ENCODE results near the gene LPO.

The LPO gene

DNA sequence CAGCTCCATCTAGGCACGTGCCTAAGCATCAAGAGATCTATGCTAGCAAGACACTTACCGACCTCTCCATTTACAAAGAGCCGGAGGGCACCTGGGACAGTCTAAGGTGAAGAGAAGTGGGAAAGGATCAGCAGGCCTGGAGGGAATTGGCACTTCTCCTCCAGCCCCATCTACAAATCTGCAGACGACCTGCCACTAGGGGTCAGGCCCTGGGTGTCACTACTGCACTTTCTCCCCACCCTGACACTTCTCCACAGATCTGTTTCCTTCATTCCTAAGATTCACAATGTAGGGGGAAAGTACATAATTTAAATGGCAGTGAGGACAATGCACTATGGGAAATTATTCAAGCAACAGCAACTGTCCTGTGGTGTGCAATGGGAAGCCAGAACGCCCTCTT lies 27.5 kb upstream of the LPO start:
- DNase-seq (ENCODE audit: low read depth), result no peak
- H3K4me3 ChIP-seq (ENCODE audit: low read depth, low read length), result no peak overlapping the region
- TF ChIP-seq, protein P1, sequence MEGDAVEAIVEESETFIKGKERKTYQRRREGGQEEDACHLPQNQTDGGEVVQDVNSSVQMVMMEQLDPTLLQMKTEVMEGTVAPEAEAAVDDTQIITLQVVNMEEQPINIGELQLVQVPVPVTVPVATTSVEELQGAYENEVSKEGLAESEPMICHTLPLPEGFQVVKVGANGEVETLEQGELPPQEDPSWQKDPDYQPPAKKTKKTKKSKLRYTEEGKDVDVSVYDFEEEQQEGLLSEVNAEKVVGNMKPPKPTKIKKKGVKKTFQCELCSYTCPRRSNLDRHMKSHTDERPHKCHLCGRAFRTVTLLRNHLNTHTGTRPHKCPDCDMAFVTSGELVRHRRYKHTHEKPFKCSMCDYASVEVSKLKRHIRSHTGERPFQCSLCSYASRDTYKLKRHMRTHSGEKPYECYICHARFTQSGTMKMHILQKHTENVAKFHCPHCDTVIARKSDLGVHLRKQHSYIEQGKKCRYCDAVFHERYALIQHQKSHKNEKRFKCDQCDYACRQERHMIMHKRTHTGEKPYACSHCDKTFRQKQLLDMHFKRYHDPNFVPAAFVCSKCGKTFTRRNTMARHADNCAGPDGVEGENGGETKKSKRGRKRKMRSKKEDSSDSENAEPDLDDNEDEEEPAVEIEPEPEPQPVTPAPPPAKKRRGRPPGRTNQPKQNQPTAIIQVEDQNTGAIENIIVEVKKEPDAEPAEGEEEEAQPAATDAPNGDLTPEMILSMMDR (IDR thresholded peaks at IDR 0.05; ENCODE audit: control insufficient read depth, extremely low read depth, insufficient read depth), result no peak

DNA sequence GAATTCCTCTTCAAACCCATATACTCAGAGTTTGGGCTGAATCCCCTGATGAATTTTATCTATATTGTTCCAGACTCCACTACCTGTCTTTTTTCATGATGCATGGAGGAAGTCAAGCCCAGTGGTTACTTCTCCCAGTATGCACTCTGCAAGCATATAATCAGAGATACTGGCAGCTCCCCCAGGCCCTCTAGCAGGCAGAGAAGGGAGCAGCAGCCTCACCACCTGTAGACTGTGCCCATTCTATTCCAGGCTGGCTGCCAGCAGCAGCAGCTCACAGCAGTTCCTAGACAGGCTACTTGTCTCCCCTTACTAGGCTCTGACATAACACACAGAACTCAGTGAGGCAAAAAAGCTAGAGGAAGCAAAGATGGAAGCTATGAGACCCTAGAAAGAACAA lies 22.7 kb upstream of the LPO start:
- no peak overlapping the region for H3K4me3 ChIP-seq (ENCODE audit: low read depth, low read length)
- TF ChIP-seq, protein P1 (IDR thresholded peaks at IDR 0.05; ENCODE audit: control insufficient read depth, extremely low read depth, insufficient read depth), result peak; percentile 33
- DNase-seq (ENCODE audit: low read depth), result no peak

DNA sequence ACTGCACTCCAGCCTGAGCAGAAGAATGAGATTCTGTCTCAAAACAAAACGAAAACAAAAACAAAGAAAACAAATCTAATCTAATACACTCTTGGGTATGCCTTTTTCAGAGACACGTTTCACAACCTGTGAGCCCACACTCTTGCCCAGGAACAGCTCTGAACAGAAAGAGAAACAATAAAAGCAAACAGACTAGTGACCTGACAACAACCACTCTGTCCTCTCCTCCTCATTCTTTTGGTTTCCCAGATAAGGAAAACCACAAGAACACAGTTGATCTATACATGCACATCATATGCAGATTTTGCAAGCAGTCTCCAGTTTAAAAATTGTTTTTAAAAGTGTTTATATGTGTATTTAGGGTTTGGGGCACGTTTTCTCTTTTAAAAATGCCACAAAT lies 20.6 kb upstream of the LPO start:
- no peak for DNase-seq (ENCODE audit: low read depth)
- H3K4me3 ChIP-seq (ENCODE audit: low read depth, low read length), result no peak overlapping the region

DNA sequence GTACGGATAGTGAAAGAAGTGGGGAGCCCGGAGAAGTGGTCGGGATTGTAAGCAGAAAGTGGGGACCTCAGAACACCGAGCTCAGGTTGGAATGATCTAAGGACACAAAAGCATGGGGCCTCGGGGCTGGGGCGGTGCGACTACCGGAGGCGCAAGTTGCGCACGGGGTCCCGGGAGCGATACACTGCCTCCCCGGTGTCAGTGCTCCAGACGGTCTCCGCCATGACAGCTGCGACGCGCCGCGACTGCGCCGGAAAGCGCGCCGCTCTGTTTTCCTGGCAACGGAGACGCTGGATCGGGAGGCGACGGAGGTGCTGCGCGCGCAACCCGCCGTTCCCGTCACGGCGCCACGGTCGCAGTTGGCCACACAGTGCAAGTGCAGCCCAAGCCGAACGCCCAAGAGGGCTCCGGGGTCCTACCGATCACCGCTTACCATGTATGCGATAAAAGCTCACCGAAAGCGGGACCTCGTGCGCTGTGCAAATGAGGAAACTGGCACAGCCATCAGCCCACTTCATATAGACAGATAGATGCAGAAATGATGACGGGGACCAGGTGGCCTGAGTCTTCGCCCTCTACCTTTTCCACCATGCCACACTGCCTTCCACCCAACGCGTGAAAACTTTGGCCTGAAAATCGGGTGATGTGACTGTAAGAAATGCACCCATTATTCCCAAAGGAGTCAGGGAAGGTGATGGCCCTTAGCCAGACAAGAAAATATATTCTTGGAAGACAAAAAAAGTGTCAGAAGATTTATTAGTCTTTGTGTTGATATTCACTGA lies 19.2 kb upstream of the LPO start, which contains the start of gene MKS1:
MKS1 (minus strand) TSS at position 249 of the 782 bp plus-strand sequence; CDS start at position 224, 25 bp downstream.
- peak; percentile 69 for DNase-seq (ENCODE audit: low read depth)
- peak within 1 kb of the TSS; percentile 95 for H3K4me3 ChIP-seq (ENCODE audit: low read depth, low read length)
- TF ChIP-seq, protein P1 (IDR thresholded peaks at IDR 0.05; ENCODE audit: control insufficient read depth, extremely low read depth, insufficient read depth), result peak; percentile 67

More for the DNA sequence above, 20.6 kb upstream of the LPO start:
- TF ChIP-seq, protein P1 (IDR thresholded peaks at IDR 0.05; ENCODE audit: control insufficient read depth, extremely low read depth, insufficient read depth), result no peak

DNA sequence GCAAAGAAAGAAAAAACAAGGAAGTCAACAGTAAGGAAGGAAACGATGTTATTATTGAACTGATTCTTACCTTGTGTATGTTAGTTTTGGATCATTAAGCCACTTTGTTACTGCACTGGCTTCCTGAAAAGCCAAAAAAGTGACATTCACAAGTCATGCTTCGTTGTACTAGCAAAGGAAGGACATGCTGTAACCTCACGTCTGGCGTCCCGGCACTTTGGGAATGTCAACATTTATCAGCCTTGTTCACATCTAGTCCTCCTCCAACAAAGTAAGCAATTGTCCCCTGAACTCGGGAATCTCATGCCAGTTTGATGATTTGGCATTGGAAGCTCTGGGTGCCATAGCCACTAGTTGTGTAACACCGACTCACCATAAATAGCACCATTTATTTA lies 18.6 kb upstream of the LPO start:
- H3K4me3 ChIP-seq (ENCODE audit: low read depth, low read length), result peak overlapping the region; percentile 95
- TF ChIP-seq, protein P1 (IDR thresholded peaks at IDR 0.05; ENCODE audit: control insufficient read depth, extremely low read depth, insufficient read depth), result no peak
- DNase-seq (ENCODE audit: low read depth), result peak; percentile 13

DNA sequence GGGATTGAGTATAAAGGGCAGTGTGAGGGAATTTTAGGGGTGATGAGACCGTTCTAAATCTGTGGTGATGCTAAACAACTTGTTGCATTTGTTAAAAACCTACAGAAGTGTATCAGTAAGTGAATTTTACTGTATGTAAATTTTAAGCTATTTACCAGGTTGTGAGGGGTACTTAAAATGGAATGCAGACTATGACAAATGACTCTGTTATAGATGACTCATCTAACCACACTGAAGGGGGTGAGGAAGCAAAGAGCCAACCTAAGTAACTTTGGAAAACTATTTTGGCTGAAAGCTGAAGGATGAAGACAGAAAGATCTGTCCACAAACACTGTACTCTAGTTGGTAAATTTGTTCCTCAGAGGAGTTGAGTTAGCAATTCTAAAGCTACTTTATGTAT lies 14.1 kb upstream of the LPO start:
- no peak for DNase-seq (ENCODE audit: low read depth)
- H3K4me3 ChIP-seq (ENCODE audit: low read depth, low read length), result no peak overlapping the region
- TF ChIP-seq, protein P1 (IDR thresholded peaks at IDR 0.05; ENCODE audit: control insufficient read depth, extremely low read depth, insufficient read depth), result no peak

DNA sequence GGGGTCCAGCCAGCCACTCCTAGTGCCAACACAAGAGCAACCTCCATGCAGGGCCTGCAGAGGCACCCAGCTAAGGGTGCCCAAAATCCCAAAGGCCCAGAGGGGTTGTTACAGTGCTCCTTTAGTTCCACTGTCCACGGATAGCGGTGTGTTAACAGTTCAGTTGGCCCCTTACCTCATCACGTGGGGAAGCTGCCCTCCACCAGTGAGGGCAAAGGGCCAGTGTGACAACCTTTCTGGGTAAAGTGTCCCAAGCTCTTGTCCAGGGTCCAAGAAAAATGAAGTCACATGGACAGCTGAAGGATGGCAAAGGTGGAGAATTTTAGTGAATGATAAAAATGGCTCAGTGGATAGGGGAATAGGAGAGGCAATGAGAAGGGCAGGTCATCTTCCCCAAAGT lies 10.7 kb upstream of the LPO start:
- H3K4me3 ChIP-seq (ENCODE audit: low read depth, low read length), result no peak overlapping the region
- TF ChIP-seq, protein P1 (IDR thresholded peaks at IDR 0.05; ENCODE audit: control insufficient read depth, extremely low read depth, insufficient read depth), result no peak
- no peak for DNase-seq (ENCODE audit: low read depth)
